Stimulated activated CD8-positive, alpha-beta memory T cell treated with anti-CD3 and anti-CD28 coated beads, Interleukin-2, amount 100 ng/mL, for 1 hour (primary cell): ENCODE results near the gene GTF2H3.
A peak's percentile ranks its signal among the peaks of the same experiment; 100 is the strongest.
"Not testable (repeated sequence)": the region's sequence is repeated elsewhere in the genome, so short reads cannot be mapped to it uniquely, and the experiment has no call there.

Experiments used
- DNase-seq, 2 donors: peaks; one replicate each; pipeline ENCODE4 v3.0.0-alpha.2; 2020; ENCODE audit warnings: low read depth in 2 of 2

GTF2H3 gene

DNA sequence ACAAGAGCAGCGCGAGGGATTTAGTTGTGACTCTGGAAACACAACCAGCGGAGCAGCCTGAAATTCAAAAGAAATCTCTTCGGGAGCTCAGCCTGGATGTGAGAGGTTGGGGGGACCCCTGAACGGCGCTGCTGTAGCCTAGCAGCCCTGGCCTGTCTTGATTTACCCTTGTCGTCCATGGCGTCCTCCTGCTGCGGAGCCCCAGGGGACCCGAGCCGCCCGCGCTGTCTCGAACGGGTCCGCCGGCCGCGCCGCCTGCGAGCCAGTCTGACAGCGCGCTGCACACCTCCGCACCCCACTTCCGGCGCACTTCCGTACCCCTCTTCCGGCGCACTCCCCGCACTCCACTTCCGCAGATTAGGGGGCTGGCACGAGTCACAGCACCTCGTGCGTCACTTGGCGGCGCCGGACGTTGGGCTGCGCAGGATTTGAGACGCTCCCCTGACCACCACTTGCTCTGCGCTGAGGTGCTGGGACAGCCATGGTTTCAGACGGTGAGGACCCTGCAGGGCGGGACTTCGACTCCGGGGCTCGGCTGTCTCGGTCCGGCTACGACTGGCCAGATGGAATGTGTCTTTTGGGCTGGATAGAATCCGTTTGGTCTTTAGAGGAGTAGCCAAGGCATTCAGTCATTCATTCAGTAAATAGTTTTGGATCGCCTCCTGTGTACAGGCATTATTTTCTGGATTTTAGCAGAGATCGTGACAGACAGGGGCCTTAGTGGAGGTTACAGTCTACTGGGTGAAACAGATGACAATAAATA lies at the start of gene GTF2H3, which contains the start of gene EIF2B1:
Gene GTF2H3, plus strand, starts transcription at position 451 of the 763 bp plus-strand sequence. Its CDS starts 31 bp downstream, at position 482.
Gene EIF2B1, minus strand, starts transcription at position 308 of the 763 bp plus-strand sequence. Its CDS starts 129 bp downstream, at position 179.
- DNase-seq: peak; percentile 92 to 95

GRCh38 chr12:123591702-123592481 lies 41.7 kb upstream of the GTF2H3 start:
- DNase-seq: no peak

DNA sequence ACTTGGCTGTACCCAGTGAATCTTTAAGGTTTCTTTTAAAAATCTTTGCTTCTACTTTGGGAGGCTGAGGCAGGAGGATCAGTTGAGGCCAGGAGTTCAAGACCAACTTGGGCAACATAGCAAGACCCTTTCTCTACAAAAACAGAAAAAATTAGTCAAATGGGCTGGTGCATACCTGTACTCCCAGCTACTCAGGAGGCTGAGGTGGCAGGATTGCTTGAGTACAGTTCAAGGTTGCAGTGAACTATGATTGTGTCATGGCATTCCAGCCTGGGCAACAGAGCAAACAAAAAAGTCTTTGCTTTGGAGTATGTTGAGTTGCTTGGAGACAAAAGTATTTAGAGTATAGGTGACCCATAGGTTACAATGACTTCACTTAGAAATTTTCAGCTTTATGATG lies 37.9 kb upstream of the GTF2H3 start:
- DNase-seq: no peak

GRCh38 chr12:123597100-123597499 lies 36.5 kb upstream of the GTF2H3 start:
- DNase-seq: no peak

GRCh38 chr12:123598522-123598921 lies 35.1 kb upstream of the GTF2H3 start:
- DNase-seq: no peak

DNA sequence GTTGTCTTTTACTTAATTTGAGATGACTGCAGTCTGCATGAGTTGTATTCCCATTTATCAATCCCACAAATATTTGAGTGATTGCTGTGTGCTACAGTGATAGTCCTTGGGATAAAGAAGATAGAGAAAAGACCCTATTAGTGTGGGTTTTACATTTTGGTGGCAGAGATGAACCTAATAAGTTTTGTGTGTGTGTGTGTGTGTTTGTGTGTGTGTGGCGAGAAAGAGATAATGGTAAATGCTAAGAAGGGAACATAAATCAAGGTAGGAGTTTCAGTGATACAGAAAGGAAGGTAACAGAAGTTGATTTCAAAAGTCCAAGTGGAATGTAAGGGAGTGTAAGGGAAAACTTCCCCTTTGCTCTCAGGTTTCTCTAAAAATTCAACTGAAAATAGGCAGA lies 34.3 kb upstream of the GTF2H3 start:
- no peak for DNase-seq

DNA sequence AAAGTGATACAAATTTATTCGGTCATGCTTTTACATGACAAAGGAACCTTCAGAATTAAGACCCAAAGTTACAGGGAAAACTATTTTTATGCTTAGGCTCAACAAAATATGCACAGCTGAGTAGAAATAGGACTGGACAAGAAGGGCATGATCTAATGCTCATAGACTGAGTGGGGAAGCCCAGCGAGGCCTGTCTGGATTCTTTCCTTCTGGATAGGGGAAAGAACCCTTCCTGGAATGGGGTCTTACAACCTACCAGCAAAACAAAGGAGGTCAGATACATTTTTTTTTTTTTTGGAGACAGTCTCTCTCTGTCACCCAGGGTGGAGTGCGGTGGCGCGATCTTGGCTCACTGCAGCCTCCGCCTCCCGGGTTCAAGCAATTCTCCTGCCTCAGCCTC lies 33.9 kb upstream of the GTF2H3 start:
- no peak for DNase-seq

DNA sequence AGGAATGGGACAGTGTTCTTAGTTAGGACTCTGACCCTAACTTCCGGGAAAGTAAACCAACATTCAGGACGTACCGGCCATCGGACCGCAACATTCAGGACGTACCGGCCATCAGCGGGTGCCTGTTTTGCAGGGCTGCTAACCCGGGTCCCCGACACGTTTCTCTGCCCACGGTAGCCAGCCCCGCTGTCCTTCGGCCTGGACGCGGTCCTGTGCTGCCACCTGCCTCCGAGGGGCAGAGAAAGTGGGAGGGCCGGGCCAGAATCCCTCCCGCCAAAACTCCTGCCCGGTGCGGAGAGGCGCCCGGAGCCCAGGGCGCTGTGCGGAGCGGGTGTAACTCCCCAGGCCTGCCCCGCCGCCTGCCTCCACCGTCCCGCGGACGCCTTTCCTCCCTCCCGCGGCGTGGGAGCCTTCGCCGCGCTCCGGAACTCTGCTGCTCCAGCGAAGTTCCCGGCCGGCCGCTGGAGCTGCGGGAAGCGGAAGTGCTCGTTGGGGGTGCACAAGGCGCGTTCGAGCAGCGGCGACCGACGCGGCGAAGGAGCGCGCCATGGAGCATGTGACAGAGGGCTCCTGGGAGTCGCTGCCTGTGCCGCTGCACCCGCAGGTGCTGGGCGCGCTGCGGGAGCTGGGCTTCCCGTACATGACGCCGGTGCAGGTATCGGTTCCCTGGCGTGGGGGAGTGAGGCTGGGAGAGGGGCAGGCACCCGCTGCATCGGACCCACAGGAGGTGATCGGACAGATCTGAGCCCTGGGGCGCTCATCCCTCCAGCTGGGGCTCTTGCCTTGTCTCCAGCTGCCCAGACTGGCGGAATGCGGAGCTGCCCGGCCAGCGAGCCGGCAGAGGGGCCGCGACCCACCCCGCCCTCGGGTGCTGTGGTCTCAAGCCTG lies 31.8 kb upstream of the GTF2H3 start, which contains the start of gene DDX55:
Gene DDX55, plus strand, starts transcription at position 498 of the 888 bp plus-strand sequence. Its CDS starts 50 bp downstream, at position 548.
- peak; percentile 68 to 75 for DNase-seq

GRCh38 chr12:123602651-123603195 lies 30.9 kb upstream of the GTF2H3 start:
- no peak for DNase-seq

DNA sequence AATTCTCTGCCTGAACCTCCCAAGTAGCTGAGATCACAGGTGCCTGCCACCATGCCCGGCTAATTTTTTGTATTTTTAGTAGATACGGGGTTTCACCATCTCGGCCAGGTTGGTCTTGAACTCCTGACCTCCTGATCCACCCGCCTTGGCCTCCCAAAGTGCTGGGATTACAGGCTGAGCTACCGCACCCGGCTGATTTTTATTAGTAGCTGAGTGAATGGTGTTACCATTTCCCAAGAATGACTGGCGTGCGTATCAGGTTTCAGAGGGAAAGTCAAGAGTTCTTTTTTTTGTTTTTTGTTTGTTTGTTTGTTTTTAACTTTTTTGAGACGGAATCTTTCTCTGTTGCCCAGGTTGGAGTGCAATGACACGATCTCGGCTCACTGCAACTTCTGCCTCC lies 30.1 kb upstream of the GTF2H3 start:
- DNase-seq: not testable (repeated sequence)

DNA sequence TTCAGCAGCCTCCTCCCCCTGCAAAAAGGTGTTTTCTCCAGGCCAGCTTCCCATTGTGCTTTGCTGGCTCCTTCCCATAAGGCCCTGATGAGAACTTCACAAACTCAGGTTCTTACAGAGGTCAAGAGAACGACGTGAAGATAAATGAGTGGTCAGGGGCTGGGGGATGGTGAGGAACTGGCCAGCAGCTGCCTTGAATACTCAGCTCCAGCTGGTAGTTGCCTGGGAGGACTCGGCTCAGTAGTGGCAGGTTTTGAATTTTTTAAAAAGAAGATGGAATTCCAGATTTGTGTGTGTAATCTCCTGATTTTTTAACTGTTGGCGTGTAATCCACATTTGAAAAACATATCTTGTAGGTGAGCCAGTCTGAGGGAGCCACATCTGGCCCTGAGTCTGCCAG lies 25.9 kb upstream of the GTF2H3 start:
- no peak for DNase-seq

GRCh38 chr12:123608182-123608581 lies 25.4 kb upstream of the GTF2H3 start:
- no peak for DNase-seq

- no peak for DNase-seq
Measured at GRCh38 chr12:123614110-123614509, 19.5 kb upstream of the GTF2H3 start.

DNA sequence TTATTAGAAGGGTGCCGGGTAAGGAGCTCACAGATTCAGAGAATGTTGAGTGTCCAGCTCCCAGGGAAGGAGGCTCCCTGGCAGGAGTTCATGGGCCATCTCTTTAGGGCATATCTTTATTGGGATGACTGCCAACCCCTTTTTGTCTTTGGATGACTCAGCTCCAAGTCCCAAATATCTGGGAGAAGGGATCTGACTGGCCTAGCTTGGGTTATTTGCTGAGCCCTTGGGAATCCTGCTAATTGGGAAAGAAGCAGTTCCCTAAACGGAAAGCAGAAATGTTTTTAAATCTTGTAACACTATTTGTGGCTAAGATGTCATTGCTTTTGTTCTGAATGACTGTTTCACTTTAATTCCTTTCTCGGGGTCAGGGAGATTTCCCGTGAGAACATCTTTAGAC lies 19.1 kb upstream of the GTF2H3 start:
- no peak for DNase-seq

GRCh38 chr12:123617144-123617543 lies 16.5 kb upstream of the GTF2H3 start:
- no peak for DNase-seq

GRCh38 chr12:123617580-123617979 lies 16.0 kb upstream of the GTF2H3 start:
- DNase-seq: no peak

GRCh38 chr12:123621101-123621500 lies 12.5 kb upstream of the GTF2H3 start:
- DNase-seq: no peak

GRCh38 chr12:123621619-123622530 lies 11.8 kb upstream of the GTF2H3 start:
- no peak for DNase-seq

GRCh38 chr12:123634142-123634561 lies 523 bp downstream of the GTF2H3 start:
- no peak for DNase-seq

- no peak for DNase-seq
Measured at GRCh38 chr12:123643911-123644310, 10.3 kb downstream of the GTF2H3 start.
